Suprapubic skin (tissue), 4 donors: ENCODE data around the gene ATXN2.

Experiments
- CTCF ChIP-seq, 2 donors: fragments of 200-600 bp in 1 of 2; fragments of 450-650 bp in 1 of 2; sonication (generic) in 1 of 2; IDR thresholded peaks; one replicate each; pipeline ENCODE4 v1.5.1; 2016 to 2019; ENCODE audit warnings: antibody characterized with exemption in 2 of 2, mild to moderate bottlenecking in 1 of 2, moderate library complexity in 1 of 2
- EP300 ChIP-seq: sonication (generic); formaldehyde crosslinking; IDR thresholded peaks from one replicate; pipeline ENCODE4 v1.6.1; 2017; ENCODE audit warnings: antibody characterized with exemption
- POLR2A ChIP-seq, 2 donors: fragments of 450-650 bp; IDR thresholded peaks; one replicate each; pipeline ENCODE4 v1.6.1; 2017; ENCODE audit warnings: antibody characterized with exemption in 2 of 2, mild to moderate bottlenecking in 2 of 2, moderate library complexity in 2 of 2
- POLR2AphosphoS5 ChIP-seq, 3 donors: sonication (generic); formaldehyde crosslinking; IDR thresholded peaks; one replicate each; pipeline ENCODE4 v1.6.1; 2017; ENCODE audit warnings: antibody characterized with exemption in 3 of 3

- no peak for TF ChIP-seq POLR2A (IDR thresholded peaks at IDR 0.05)
- no peak for TF ChIP-seq CTCF (IDR thresholded peaks at IDR 0.05)
- TF ChIP-seq EP300: no peak
- TF ChIP-seq POLR2AphosphoS5 (IDR thresholded peaks at IDR 0.05): no peak
Measured at GRCh38 chr12:111597831-111598636, 1.1 kb downstream of the ATXN2 start.
